Measurements from ENCODE around the gene OR5B21. TPM values are rescaled to one million over a fixed set of nuclear protein-coding genes. Genes with fewer than 3 reads are reported as not detected.

Gene OR5B21
- total RNA-seq, 2 experiments from 2014 or later: not detected

GRCh38 chr11:58508814-58509213 is 909 bp upstream of the OR5B21 start:
- Mint-ChIP-seq H3K9me3 (no peaks in the 10 kb centered on the region), H3K27me3 (no peaks in the 10 kb centered on the region), H3K4me3 (no peak overlapping the region), H3K36me3 (ENCODE audit: low read depth) (peaks cover 11% of the 10 kb centered on the region), H3K4me1 (ENCODE audit: low read depth) (peaks cover 2% of the 10 kb centered on the region), H3K27ac (no peak overlapping the region)
- Histone ChIP-seq H3K4me3 (ENCODE audit: low read length) (no peak overlapping the region), H3K36me3 (ENCODE audit: insufficient read depth, low read length) (no peaks in the 10 kb centered on the region), H3K9me3 (ENCODE audit: control insufficient read depth in 1 of 2, insufficient read depth in 1 of 2, low read length in 2 of 2) (no peaks in the 10 kb centered on the region), H3K27me3 (ENCODE audit: control insufficient read depth in 1 of 2, insufficient read depth in 2 of 2, low read length in 2 of 2) (no peaks in the 10 kb centered on the region), H3K27ac (ENCODE audit: low read depth in 1 of 2, low read length in 2 of 2) (no peak overlapping the region), H3K4me1 (ENCODE audit: insufficient read depth, low read length) (no peaks in the 10 kb centered on the region)
- ChIA-PET CTCF (no interaction called here), POLR2A (no interaction called here)
- ATAC-seq (ENCODE audit: poor library complexity) (no peak), DNase-seq (no peak)
- intact Hi-C loops (cut with DNase I, micrococcal nuclease): no loop called here
- TF ChIP-seq CTCF (IDR thresholded peaks at IDR 0.05): no peak

DNA sequence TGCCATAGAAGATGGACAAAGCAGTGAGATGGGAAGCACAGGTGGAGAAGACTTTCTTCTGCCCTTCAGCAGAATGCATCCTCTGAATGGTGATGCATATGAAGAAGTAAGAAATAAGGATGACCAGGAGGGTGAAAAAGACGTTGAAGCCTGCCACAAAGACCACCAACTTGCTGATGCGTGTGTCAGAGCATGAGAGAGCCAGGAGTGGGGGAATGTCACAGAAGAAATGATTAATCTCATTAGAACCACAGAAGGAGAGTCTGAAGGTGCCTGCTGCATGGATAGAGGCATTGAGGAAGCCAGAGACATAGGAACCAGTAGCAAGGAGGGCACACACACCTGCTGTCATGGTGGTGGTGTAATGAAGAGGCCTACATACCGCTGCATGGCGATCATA is 550 bp downstream of the OR5B21 start:
- H3K36me3 ChIP-seq (ENCODE audit: insufficient read depth, low read length): no peaks in the 10 kb centered on the region
- Mint-ChIP-seq H3K9me3 (no peaks in the 10 kb centered on the region), H3K27ac (no peak overlapping the region), H3K4me3 (no peak overlapping the region), H3K36me3 (ENCODE audit: low read depth) (peaks cover 11% of the 10 kb centered on the region), H3K4me1 (ENCODE audit: low read depth) (no peaks in the 10 kb centered on the region), H3K27me3 (no peaks in the 10 kb centered on the region)
- no peak overlapping the region for H3K27ac ChIP-seq (ENCODE audit: low read depth in 1 of 2, low read length in 2 of 2)
- no peaks in the 10 kb centered on the region for H3K4me1 ChIP-seq (ENCODE audit: insufficient read depth, low read length)
- CTCF ChIA-PET: no interaction called here
- intact Hi-C loops (cut with DNase I, micrococcal nuclease): no loop called here
- H3K4me3 ChIP-seq (ENCODE audit: low read length): no peak overlapping the region
- ATAC-seq (ENCODE audit: poor library complexity) (no peak), DNase-seq (no peak)
- no peaks in the 10 kb centered on the region for H3K27me3 ChIP-seq (ENCODE audit: control insufficient read depth in 1 of 2, insufficient read depth in 2 of 2, low read length in 2 of 2)
- TF ChIP-seq CTCF (IDR thresholded peaks at IDR 0.05): no peak
- no peaks in the 10 kb centered on the region for H3K9me3 ChIP-seq (ENCODE audit: control insufficient read depth in 1 of 2, insufficient read depth in 1 of 2, low read length in 2 of 2)
- POLR2A ChIA-PET: no interaction called here

DNA sequence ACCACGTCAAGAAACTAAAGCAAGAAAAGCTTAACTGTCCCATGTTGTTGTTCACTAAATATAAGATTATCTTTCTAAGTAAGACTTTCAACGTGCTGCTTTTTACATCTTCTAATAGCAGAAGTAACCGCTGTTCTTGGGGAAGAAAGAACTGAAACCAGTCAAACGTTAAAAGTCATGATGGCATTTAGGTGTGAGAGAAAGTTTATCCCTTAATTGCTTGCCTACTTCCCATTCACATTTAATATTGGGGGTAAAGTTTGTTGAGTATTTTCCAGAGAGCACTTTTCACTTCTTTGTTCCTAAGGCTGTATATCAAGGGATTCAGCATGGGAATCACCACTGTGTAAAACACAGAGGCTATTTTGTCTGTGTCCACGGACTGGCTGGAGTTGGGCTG is 970 bp downstream of the OR5B21 start:
- Histone ChIP-seq H3K4me1 (ENCODE audit: insufficient read depth, low read length) (no peaks in the 10 kb centered on the region), H3K4me3 (ENCODE audit: low read length) (no peak overlapping the region), H3K9me3 (ENCODE audit: control insufficient read depth in 1 of 2, insufficient read depth in 1 of 2, low read length in 2 of 2) (no peaks in the 10 kb centered on the region), H3K27ac (ENCODE audit: low read depth in 1 of 2, low read length in 2 of 2) (no peak overlapping the region), H3K36me3 (ENCODE audit: insufficient read depth, low read length) (no peaks in the 10 kb centered on the region), H3K27me3 (ENCODE audit: control insufficient read depth in 1 of 2, insufficient read depth in 2 of 2, low read length in 2 of 2) (no peaks in the 10 kb centered on the region)
- no peak for ATAC-seq (ENCODE audit: poor library complexity)
- Mint-ChIP-seq H3K27ac (no peak overlapping the region), H3K36me3 (ENCODE audit: low read depth) (peaks cover 11% of the 10 kb centered on the region), H3K4me3 (no peak overlapping the region), H3K9me3 (no peaks in the 10 kb centered on the region), H3K4me1 (ENCODE audit: low read depth) (no peaks in the 10 kb centered on the region), H3K27me3 (no peaks in the 10 kb centered on the region)
- intact Hi-C loops (cut with DNase I, micrococcal nuclease): no loop called here
- DNase-seq: no peak
- POLR2A ChIA-PET: no interaction called here
- no peak for TF ChIP-seq CTCF (IDR thresholded peaks at IDR 0.05)
- CTCF ChIA-PET: interaction anchor here (1.5 kb wide), 1 partner anchor 18 kb away, joined by 6 read pairs; no protein-coding TSS in a partner anchor
